CD4-positive, alpha-beta T cell treated with Interleukin-10 for 1 hour (primary cell): ENCODE results near the gene CFAP92.
"Not testable (repeated sequence)": the region's sequence is repeated elsewhere in the genome, so short reads cannot be mapped to it uniquely, and the experiment has no call there.

Experiments
- DNase-seq: peaks from one replicate; pipeline ENCODE4 v3.0.0-alpha.2; 2020

Gene CFAP92

DNA sequence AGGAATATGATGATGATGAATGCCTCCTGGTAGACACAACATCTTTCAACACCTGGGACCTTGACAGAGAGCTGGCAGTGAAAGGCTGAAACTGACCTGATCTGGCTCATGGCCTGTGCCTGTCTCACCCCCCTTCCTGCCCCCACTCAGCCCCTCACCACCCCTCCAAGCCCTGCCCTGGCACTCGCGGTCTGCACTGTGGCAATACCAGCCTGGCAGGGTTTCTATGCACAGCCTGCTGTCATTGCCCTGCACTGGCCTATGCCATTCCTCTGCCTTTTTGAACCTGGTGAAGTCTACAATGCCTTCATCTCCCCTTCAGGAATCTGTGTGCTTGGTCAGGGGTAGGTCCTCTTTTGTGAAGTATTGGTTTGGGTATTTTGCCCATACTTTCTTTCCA lies 58.0 kb downstream of the CFAP92 start:
- DNase-seq = no peak

DNA sequence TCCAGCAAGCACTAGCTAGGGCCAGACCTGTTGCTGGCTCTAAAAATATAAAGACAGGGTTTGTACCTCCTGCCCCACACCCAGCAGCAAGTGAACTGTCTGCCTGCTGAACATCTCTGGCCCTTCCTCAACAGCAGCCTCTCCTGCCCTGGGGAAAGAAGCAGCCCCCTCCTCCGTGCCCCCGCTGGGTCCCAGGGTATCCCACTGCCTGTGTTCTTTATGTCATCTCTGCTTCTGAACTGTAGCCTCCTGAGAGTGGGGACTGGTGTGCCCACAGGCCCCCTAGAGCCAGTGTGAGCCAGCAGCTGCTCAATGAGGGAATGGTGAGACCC lies 60.0 kb downstream of the CFAP92 start:
- no peak for DNase-seq

DNA sequence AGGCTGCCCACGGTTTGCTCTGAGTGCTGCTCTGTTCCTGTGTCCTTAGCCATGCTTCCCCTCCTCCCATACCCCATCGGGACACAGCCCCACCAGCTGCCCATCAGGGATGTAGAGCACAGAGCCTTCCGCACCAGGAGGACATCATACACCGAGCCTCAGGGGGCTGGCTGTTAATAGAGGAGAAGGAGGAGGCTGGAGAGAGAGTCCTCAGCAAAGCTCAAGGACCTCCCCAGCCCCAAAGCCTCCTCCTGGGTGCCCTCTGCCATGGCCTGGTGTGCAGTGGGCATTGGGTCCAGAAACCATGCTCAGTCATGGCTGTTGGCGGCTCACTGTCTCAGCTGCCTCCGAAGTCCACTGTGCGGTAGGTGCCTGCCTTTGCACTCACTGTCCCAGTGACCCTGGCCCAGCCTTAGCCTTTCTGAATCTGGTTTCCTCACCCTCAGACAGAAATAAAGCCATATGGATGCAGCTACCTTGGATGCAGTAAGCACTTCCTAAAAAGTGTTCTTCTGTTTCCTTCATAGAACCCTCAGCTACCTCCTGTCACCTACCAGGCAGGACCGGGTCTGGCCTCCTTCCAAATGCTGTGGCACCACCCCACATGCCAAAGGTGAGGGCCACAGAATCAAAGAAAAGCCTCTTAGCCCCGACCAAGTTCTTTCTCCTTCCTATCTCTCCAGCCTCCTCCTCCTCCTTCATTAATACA lies 60.5 kb downstream of the CFAP92 start:
- no peak for DNase-seq

DNA sequence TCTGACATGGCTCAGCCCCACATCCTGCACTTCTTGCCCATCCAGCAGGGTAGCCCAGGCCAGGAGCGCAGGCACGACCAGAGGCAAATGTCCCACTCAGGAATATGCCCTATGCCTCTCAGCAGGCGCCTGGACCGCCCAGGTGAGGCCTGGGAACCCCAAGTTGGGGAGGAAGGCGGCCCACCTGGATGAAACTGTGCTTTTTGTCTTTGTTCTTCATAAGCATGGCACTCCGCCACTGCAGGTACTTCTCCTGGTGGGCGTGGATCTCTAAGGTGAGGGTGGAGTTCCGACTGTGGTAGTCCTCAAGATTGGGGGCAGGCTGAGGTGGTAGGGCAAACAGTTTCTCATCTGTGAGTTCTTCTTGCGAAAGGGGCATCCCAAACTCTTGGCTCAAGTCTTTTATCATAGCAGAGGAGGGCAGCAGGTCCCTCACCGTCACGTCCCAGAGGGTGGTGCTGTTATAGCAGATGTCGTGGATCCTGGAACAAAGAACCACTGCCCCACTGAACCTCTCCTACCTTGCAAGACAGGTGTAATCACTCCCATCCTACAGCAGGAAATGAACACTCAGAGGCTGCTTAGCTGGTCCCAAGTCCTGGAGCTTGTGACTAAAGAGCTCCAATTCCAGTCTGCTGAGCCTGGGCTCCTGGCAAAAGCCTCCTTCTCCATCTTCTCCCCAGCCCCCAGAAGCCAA lies 61.2 kb downstream of the CFAP92 start:
- DNase-seq = no peak

DNA sequence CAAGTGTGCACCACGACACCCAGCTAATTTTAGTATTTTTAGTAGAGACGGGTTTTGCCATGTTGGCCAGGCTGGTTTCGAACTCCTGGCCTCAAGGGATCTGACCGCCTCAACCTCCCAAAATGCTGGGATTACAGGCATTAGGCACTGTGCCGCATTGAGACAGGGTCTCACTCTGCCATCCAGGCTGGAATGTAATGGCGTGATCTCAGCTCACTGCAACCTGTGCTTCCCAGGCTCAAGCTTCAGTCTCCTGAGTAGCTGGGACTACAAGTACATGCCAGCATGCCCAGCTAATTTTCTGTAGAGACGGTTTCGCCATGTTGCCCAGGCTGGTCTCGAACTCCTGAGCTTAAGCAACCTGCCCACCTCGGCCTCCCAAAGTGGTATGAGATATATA lies 62.8 kb downstream of the CFAP92 start:
- DNase-seq = no peak

DNA sequence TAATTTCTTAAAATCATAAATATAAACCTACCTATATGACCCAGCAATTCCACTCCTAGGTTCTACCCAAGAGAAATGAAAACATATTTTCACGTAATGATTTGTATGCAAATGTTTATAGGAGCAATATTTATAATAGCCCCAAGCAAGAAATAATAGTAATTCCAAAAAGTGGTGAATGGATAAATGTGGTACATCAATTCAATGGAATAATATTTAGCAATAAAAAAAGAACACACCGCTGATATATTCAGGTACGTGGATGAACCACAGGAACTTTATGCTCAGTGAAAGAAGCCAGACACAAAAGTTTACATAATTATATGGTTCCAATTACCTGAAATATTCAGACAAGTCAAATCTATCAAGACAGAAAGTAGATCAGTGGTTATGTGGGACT lies 64.5 kb downstream of the CFAP92 start:
- DNase-seq = no peak

DNA sequence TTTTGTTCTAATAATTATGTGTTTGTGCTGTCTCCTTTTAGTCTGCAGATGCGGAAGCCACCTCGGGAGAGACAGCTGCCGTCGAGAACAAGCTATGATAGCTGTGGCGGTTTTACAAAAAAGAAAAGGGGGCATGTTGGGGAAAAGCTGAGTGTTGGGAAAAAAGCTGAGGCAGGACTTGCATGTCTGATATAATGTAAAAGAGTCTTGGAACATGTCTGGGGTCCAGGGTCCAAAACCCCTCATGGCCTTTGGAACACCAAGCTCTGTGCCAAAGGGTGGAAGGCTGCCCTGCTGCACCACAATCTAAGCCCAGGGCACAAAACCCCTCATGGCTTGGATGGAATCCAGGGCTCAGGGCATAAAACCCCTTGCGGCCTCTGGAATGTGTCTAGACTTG lies 69.9 kb downstream of the CFAP92 start:
- DNase-seq = not testable (repeated sequence)

DNA sequence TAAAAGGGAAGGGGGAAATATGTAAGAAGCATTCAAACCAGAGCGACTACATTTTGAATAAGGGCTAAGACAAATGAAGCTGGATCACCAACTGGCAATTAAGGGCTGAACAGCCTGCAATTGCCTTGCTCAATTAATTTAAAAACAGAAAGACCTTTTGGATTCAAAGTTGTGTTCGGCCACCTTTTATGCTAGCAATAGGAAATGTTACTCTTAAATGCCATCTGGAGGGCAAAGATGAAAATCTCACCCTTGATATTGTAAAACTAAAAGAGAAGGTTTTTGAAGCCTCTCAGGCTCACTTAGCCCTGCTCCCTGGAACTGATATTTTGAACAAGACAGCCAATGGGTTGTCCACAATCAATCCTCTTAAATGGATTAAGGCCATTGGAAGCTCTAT lies 70.3 kb downstream of the CFAP92 start:
- peak; percentile 34 for DNase-seq

DNA sequence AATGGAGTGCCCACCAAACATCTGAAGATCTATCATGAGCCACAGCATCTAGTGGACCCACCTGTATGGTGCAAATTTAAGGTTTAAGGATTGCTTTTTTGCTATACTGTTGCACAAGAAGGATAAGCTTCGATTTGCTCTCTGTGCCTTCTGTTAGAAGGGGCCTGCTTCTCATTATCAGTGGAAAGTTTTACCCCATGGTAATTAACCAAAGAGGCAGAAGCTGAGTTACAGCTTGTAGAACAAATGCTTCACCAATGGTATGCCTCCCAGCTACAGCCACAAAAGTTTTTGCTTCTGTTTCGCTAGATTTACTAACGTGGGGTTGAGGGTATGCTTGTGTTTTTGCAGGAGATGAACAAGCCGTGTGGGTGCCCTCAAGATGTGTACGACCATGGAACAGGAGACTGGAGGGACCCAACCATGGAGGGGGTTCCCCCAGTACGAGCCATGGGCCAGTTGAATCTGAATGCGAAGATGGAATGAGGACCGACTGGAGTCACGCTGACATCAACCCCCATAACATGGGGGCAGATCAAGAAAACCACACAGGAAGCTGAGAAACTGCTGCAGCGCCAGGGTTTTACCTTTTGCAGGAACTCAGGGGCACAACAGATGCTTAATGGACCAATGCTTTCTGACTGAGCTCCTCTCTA lies 70.9 kb downstream of the CFAP92 start:
- peak; percentile 53 for DNase-seq

DNA sequence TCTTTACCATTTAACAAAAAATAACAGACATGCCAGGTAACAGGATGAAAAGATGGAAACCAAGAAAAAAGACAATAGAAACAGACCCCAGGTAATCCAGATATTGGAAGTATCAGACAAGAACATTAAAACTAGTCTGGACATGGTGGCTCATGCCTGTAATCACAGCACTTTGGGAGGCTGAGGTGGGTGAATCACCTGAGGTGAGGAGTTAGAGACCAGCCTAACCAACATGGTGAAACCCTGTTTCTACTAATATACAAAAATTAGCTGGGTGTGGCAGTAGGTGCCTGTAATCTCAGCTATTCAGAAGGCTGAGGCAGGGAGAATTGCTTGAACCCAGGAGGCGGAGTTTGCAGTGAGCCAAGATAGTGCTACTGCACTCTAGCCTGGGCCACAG lies 73.9 kb downstream of the CFAP92 start:
- no peak for DNase-seq

DNA sequence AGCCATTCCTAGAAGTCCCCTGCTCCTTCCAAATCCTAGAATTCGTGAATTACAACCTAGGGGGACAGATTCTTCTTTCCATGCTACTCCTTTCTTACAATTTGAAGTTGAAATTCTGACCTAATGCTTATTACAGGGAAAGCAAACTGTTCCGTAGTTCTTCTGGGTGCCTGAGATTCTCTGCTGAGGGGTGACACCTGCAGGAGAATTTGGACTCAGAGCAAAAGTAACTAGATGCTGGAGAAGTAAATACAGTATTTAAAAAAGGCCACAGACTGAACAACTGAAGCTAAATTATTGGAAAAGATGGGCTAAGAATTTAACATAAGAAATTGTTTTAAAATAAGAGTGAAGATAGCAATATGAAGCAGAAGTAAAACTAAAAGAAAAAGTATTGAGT lies 76.6 kb downstream of the CFAP92 start:
- no peak for DNase-seq

DNA sequence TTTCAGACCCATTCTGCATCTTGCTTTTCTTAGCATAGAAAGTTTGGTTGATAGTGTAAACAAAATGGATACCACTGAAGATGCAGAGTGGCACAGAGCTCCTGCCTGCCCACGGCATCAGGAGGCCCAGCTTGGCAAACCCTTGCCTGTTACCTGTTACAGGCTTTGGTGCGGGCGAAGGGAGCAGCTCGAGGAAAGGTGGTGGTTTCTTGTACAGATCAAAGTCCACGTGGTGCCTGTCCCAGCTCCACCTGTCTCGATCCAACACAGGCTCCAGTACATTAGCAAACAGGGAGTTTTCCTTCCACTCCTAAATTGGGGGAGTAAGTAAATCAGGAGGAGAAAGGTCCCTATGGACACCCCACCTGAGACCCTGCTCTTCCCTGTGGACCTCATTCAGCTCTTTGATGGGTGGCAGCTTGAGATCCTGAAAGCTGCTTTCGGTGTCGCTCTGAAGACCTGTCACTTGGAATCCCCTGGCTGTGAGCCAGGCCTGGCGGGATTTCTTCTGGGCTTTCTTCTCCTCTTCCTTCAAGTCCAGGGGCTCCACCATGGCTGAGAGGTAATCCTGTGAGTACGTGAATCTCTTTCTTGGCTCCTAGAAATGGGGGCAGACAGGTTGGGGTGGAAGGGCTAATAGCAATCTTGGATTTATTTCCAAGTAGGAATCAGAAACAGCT lies 78.8 kb downstream of the CFAP92 start:
- DNase-seq = no peak

DNA sequence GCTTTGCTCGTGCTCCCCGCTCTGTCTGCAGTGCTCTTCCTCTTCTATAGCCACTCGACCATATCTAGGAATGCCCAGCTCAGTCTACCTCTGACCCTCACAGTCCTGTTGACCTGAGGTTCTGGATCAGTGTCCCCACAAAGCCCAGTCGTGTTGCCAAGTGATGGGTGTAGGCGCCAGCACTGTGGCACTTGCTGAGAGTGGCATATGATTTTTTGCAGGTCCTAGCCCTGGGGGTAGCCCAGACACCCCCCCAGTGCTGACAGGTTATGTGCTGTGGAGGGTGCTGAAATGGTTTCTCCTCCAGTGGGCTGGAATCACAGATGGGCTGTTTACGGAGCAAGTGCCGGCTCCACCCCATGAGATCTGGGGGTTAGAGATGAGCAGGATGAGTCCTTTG lies 82.0 kb downstream of the CFAP92 start:
- DNase-seq = no peak

DNA sequence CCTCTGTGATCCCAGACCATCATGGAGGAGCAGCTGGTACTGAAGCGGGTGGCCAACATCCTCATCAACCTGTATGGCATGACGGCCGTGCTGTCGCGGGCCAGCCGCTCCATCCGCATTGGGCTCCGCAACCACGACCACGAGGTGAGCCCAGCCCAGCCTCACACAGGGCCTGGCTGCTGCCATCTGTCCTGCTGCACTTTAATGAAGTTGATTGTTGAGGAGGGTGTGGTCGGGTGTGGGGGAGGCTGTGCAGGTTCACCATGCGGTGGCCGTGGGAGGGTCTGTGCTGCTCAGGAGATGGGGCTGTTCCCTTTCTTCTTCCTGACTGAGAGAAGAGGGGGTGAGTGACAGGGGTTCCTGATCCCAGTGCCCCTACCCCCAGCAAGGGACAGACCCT lies 83.9 kb downstream of the CFAP92 start:
- DNase-seq = no peak

DNA sequence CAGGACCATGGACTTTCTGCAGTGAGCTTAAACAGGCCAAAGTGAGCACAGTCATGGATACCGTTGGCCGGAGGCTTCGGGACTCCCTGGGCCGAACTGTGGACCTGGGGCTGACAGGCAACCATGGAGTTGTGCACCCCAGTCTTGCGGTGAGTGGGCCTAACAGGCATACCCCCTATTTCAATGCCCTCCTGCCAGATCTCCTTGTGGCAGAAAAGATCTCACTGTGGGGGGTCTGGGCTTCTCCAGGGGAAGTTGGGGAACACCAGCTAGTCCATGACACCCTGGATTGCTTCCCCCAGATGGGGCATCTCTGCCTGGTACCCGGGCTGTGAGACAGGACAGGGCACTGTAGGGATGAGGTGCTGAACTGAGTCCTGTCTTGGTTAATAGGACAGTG lies 84.9 kb downstream of the CFAP92 start:
- no peak for DNase-seq

DNA sequence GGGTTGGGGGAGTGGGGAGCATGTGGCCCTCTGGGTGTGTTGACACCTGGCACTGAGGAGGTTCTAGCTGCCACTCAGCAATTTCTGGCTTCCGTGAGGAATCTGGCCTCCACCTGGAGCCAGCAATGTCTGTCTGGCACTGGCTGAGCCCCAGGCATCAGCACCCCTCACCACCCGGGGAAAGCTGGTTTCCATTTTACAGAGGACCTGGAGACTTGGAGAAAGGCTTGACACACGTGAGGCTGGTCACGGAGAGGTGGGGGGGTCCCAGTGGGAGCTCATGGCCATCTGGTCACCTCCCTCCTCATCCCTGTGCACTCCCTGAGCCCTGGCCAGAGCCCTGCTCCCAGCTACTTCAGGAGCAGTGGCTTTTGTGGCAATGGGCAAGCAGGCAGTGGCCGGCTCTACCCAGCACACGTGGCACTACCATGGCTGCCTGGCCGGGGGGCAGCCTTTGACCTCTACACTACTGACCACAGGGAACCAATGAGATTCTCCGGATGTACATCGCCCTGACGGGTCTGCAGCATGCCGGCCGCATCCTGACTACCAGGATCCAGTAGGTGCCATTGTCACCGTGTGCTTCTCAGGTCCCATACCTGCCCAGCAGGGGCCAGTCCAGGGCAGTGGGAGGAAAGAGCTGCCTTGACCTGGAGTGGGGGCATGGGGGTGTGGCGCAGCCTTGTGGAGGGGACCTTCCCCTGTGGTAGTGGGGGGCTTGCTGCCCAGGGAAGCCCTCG lies 86.0 kb downstream of the CFAP92 start:
- no peak for DNase-seq

DNA sequence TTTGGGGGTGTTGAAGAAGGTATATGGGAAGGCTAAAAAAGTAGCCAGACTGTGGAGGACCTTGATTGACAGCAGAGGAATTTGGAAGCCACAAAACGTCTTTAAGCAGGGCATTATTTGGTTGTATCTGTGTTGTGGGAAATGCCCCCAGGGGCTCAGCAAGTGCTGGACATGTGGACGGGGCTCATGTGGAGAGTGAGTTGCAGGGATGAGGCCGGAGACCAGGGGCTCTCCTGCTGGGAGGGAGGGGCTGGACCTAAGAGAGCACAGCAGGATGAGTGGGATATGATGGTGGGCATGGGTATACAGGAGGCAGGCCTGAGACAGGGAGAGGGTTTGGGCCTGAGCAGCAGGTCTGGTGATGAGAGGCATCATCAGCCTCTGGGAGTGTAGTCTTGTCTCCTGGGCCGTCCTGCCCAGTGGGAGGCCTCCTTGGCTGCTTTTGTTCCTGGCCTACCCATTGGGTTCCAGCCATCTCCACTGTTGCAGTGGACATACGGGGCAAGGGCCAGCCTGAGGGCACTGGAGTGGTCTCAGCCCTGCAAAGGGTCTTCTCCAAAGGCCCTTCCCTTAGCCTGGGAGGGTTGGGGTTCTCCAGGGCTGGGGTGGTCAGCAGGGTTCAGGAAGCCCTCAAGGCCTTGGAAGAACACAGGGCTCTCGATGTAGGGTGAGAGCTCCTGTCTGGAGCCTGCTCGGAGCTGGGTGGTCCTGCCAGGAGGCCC lies 86.9 kb downstream of the CFAP92 start:
- DNase-seq = no peak

DNA sequence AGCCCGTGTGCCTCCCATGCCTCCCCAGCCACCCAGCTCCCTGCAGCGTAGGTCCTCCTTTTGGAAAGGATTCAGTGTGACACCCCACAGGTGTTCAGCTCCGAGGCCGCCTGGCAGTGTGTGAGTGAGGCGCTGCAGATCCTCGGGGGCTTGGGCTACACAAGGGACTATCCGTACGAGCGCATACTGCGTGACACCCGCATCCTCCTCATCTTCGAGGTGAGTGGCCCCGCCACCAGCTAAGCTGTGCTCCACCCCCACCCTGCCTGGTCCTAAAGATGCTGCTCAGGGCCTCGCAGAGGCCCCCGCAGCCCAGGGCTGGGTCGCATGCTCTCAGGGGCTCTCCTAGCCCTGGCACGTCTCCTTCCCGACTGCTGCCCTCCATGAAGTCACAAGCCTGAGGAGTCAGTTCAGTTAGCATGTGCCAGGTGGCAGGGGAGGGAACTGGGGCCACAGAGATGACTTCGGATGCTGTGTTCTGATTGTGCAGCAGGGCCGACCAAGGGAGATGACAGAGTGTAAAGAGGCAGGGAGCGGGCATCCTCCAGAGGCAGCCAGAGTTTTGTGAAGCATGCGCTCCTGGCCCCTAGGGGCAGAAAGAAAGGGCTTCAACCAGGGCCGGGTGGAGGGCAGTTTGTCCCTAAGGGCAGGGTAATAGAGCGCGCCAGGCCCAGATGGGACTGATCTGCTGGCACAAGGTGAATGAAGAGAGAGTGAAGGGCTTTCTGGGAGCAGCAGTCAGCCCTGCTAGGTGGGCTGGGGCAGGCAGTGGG lies 87.7 kb downstream of the CFAP92 start:
- DNase-seq = no peak

DNA sequence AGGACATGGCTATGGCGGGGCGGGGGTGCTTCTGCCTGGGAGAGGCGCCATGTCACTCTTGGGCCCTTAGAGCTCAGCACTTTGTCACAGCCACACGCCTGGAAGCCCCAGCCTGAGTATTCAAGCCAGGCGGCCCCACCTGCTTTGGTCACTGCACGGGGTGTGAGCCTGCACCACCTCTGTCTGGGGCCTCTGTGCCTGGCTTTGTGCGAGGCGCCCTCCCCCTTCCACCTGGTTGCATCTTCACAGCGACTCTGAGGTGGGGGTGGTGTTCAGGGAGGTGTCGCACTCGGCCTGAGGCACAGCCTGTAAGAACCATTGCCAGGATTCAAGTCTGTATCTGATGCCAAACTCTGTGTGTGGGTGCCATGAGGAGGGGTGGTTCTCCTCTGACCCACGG lies 90.4 kb downstream of the CFAP92 start:
- no peak for DNase-seq

DNA sequence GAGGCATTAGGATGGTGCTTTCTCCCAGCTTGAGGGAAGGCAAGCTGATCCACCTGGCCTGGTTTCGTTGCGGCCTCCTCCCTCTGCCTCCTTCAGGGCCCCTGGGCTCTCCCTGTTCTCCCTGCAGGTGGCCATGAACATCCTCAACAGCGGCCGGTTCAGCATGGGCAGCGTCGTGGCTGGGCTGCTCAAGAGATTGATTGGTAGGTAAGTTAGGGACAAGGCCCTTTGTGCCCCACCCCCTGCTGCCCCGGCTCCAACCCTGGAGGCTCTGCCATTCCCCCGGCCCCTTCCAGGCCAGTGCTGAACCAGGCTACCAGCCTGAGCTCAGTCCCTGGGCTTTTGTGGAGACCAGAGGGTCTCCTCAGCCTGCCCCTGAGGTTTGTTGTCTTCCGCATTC lies 91.5 kb downstream of the CFAP92 start:
- DNase-seq = no peak

DNA sequence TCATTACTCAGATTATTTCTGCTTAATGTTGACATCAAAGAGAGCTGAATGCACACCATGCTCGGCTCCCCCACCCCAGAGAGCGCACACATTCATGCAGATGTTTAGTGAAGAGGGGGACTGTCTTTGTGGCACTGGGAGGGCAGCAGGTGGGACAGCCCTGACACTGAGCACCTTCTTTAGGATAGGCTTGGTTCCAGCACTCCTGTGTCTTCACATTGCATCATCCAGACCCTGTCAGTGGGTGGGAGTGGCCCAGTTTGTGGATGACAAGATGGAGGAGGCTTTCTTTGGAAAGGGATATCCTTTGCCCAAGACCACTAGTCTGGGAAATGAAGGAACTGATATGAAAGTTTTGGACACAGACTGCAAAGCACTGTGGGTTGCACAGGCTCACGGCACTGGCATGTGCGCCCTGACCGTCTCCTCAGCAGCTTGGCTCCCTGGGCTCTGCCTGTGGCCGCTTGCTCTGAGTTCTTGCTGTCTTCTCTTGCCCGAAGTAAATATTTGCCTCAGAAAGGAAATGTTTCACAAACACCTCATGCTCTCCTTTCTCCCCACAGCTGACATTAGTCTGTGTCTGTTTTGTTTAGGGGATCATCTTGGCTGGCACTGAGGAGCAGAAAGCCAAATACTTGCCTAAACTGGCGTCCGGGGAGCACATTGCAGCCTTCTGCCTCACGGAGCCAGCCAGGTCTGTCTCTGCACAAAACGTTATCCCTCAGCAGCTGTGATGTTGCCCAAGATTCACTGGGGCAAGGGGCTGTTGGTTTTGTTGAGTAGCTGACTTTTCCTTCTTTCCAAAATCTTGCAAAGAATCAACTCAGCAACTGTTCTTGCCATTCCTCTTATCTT lies 97.8 kb downstream of the CFAP92 start:
- DNase-seq = no peak
